DOHH2 (cell line): Measurements from ENCODE around the gene WHRN.

Source experiments
- H3F3A ChIP-seq: fragments of 200-600 bp; sonication (generic), shearing (Covaris generic); 2 replicates; pipeline ENCODE4 v1.6.0; 2016; ENCODE audit warnings: antibody characterized with exemption, mild to moderate bottlenecking; ENCODE audit not compliant: control insufficient read depth, insufficient read depth
- H3K27ac ChIP-seq: fragments of 200-600 bp; sonication (generic); 2 replicates; pipeline ENCODE4 v1.5.1; 2014; ENCODE audit warnings: low read depth, mild to moderate bottlenecking, low read length, moderate library complexity
- H3K27me3 ChIP-seq: fragments of 200-600 bp; sonication (generic); 2 replicates; pipeline ENCODE4 v1.6.1; 2014; ENCODE audit warnings: mild to moderate bottlenecking, low read length, mixed read lengths; ENCODE audit not compliant: control insufficient read depth
- H3K36me3 ChIP-seq: fragments of 200-600 bp; sonication (generic); 2 replicates; pipeline ENCODE4 v1.6.1; 2014; ENCODE audit warnings: mild to moderate bottlenecking, low read length, moderate library complexity, mixed read lengths; ENCODE audit not compliant: control insufficient read depth
- H3K4me1 ChIP-seq: fragments of 200-600 bp; sonication (generic); 2 replicates; pipeline ENCODE4 v1.6.1; 2014; ENCODE audit warnings: mild to moderate bottlenecking, low read length, mixed read lengths; ENCODE audit not compliant: control insufficient read depth
- H3K4me2 ChIP-seq: fragments of 200-600 bp; sonication (generic); 2 replicates; pipeline ENCODE4 v1.6.0; 2014; ENCODE audit warnings: mild to moderate bottlenecking, low read length, moderate library complexity
- H3K4me3 ChIP-seq: fragments of 200-600 bp; sonication (generic); 2 replicates; pipeline ENCODE4 v1.5.1; 2014; ENCODE audit warnings: mild to moderate bottlenecking, low read length, mixed read lengths
- H3K79me2 ChIP-seq: fragments of 200-600 bp; sonication (generic); 2 replicates; pipeline ENCODE4 v1.6.1; 2014; ENCODE audit warnings: mild to moderate bottlenecking, low read length, mixed read lengths; ENCODE audit not compliant: control insufficient read depth
- H3K9me2 ChIP-seq: fragments of 200-600 bp; sonication (generic); replicated peaks from 2 replicates; pipeline ENCODE4 v1.6.1; 2014; ENCODE audit warnings: mild to moderate bottlenecking, low read length, mixed read lengths; ENCODE audit not compliant: control insufficient read depth
- H3K9me3 ChIP-seq: fragments of 200-600 bp; sonication (generic); 2 replicates; pipeline ENCODE4 v1.6.1; 2014; ENCODE audit warnings: antibody characterized with exemption, low read length, mixed read lengths; ENCODE audit not compliant: control insufficient read depth, insufficient read depth
- H4K20me1 ChIP-seq: fragments of 200-600 bp; sonication (generic); 2 replicates; pipeline ENCODE4 v1.6.0; 2014; ENCODE audit warnings: low read depth, mild to moderate bottlenecking, antibody characterized with exemption, low read length, moderate library complexity; ENCODE audit not compliant: control insufficient read depth, insufficient read depth
- CTCF ChIP-seq: fragments of 200-600 bp; sonication (generic); IDR thresholded peaks from one replicate; pipeline ENCODE4 v1.5.1; 2014; ENCODE audit warnings: antibody characterized with exemption, mild to moderate bottlenecking, low read depth, low read length; ENCODE audit not compliant: poor library complexity, severe bottlenecking
- EZH2phosphoT487 ChIP-seq: fragments of 200-600 bp; sonication (generic); IDR thresholded peaks from 2 replicates; pipeline ENCODE4 v1.6.1; 2017; ENCODE audit warnings: borderline replicate concordance, mild to moderate bottlenecking, antibody characterized with exemption, low read length, moderate library complexity, mixed read lengths

WHRN gene

GRCh38 chr9:114481789-114482188, 23.5 kb downstream of the WHRN start:
- Histone ChIP-seq H4K20me1 (no peaks in the 10 kb centered on the region), H3K4me2 (no peak overlapping the region), H3K9me2 (no peaks in the 10 kb centered on the region), H3K27ac (no peak overlapping the region), H3K27me3 (peaks cover 40% of the 10 kb centered on the region), H3K36me3 (no peaks in the 10 kb centered on the region), H3K4me3 (no peak overlapping the region), H3K4me1 (no peaks in the 10 kb centered on the region), H3K79me2 (no peaks in the 10 kb centered on the region), H3K9me3 (no peaks in the 10 kb centered on the region), H3F3A (no peaks in the 10 kb centered on the region)
- TF ChIP-seq CTCF, result no peak
- TF ChIP-seq EZH2phosphoT487, result no peak

- TF ChIP-seq EZH2phosphoT487 (no peak), CTCF (no peak)
- Histone ChIP-seq H3K36me3 (no peaks in the 10 kb centered on the region), H3K4me2 (no peak overlapping the region), H3K9me2 (no peaks in the 10 kb centered on the region), H3K27ac (no peak overlapping the region), H3F3A (no peaks in the 10 kb centered on the region), H3K79me2 (no peaks in the 10 kb centered on the region), H3K4me3 (no peak overlapping the region), H4K20me1 (no peaks in the 10 kb centered on the region), H3K9me3 (no peaks in the 10 kb centered on the region), H3K4me1 (no peaks in the 10 kb centered on the region), H3K27me3 (peaks cover 45% of the 10 kb centered on the region)
Measured at GRCh38 chr9:114480746-114481435, 24.4 kb downstream of the WHRN start.

GRCh38 chr9:114478871-114479270, 26.4 kb downstream of the WHRN start:
- Histone ChIP-seq H3K36me3 (no peaks in the 10 kb centered on the region), H3K9me3 (no peaks in the 10 kb centered on the region), H3K4me1 (no peaks in the 10 kb centered on the region), H3K27me3 (peaks cover 51% of the 10 kb centered on the region), H3K27ac (no peak overlapping the region), H3F3A (no peaks in the 10 kb centered on the region), H4K20me1 (no peaks in the 10 kb centered on the region), H3K4me3 (no peak overlapping the region), H3K79me2 (no peaks in the 10 kb centered on the region), H3K9me2 (no peaks in the 10 kb centered on the region), H3K4me2 (no peak overlapping the region)
- TF ChIP-seq EZH2phosphoT487 (no peak), CTCF (no peak)
